WTC11 (cell line): ENCODE data around the gene UBASH3A. TPM values are rescaled to one million over a fixed set of nuclear protein-coding genes. Genes with fewer than 3 reads are reported as not detected.

Experiments used
- ATAC-seq: fragments of 200-7000 bp; cut with Tn5 transposase; 2 replicates; pipeline ENCODE4 v1.10.0; 2021; ENCODE audit warnings: mild to moderate bottlenecking, moderate library complexity
- CTCF ChIA-PET: fragments of 300-600 bp; sonication (Branson Sonifier 250); formaldehyde crosslinking; loops from one replicate; lab custom pipeline; 2021; ENCODE audit warnings: antibody characterized with exemption; lab: Charles Lee
- POLR2A ChIA-PET: fragments of 350-600 bp; sonication (Branson Sonifier 250); formaldehyde crosslinking; loops from one replicate; lab custom pipeline; 2021; ENCODE audit warnings: antibody characterized with exemption; lab: Charles Lee
- DNase-seq: peaks from one replicate; pipeline ENCODE4 v3.0.0; 2021; ENCODE audit warnings: low spot score
- H3K27ac Mint-ChIP-seq: 2 replicates; pipeline ENCODE4 v1.8.0; 2021; ENCODE audit warnings: mixed read lengths
- H3K27me3 Mint-ChIP-seq: 2 replicates; pipeline ENCODE4 v1.8.0; 2021; ENCODE audit warnings: low read depth, mild to moderate bottlenecking, moderate library complexity, mixed read lengths
- H3K36me3 Mint-ChIP-seq: 2 replicates; pipeline ENCODE4 v1.8.0; 2021; ENCODE audit warnings: mixed read lengths
- H3K4me1 Mint-ChIP-seq: 2 replicates; pipeline ENCODE4 v1.8.0; 2022; ENCODE audit warnings: mixed read lengths
- H3K4me3 Mint-ChIP-seq: 2 replicates; pipeline ENCODE4 v1.8.0; 2021; ENCODE audit warnings: mild to moderate bottlenecking, moderate library complexity, mixed read lengths
- H3K9me3 Mint-ChIP-seq: 2 replicates; pipeline ENCODE4 v1.8.0; 2021; ENCODE audit warnings: mixed read lengths
- E2F1 ChIP-seq: sonication (generic); formaldehyde crosslinking; IDR thresholded peaks from 2 replicates; pipeline ENCODE4 v1.8.0; 2022; ENCODE audit warnings: mild to moderate bottlenecking, missing genetic modification reagents
- ELF4 ChIP-seq: sonication (generic); formaldehyde crosslinking; IDR thresholded peaks from 2 replicates; pipeline ENCODE4 v1.8.1; 2022; ENCODE audit warnings: low read depth, mild to moderate bottlenecking, moderate library complexity, missing genetic modification reagents
- ETV6 ChIP-seq: sonication (generic); formaldehyde crosslinking; IDR thresholded peaks from 2 replicates; pipeline ENCODE4 v1.8.1; 2022; ENCODE audit warnings: mild to moderate bottlenecking, missing genetic modification reagents
- FOXP1 ChIP-seq: sonication (generic); formaldehyde crosslinking; IDR thresholded peaks from 2 replicates; pipeline ENCODE4 v1.8.0; 2022; ENCODE audit warnings: missing genetic modification reagents, mild to moderate bottlenecking, moderate library complexity, borderline replicate concordance
- NR1H2 ChIP-seq: sonication (generic); formaldehyde crosslinking; IDR thresholded peaks from 2 replicates; pipeline ENCODE4 v1.9.0; 2021; ENCODE audit warnings: mild to moderate bottlenecking, moderate library complexity, missing genetic modification reagents
- OVOL2 ChIP-seq: fragments of 250-450 bp; sonication (Bioruptor Pico); IDR thresholded peaks from 2 replicates; pipeline ENCODE4 v1.9.0; 2021; ENCODE audit warnings: mild to moderate bottlenecking, borderline replicate concordance
- SOX15 ChIP-seq: fragments of 250-450 bp; sonication (Bioruptor Pico); IDR thresholded peaks from 2 replicates; pipeline ENCODE4 v1.9.0; 2021; ENCODE audit warnings: mild to moderate bottlenecking
- TEAD1 ChIP-seq: sonication (generic); formaldehyde crosslinking; IDR thresholded peaks from 2 replicates; pipeline ENCODE4 v1.8.0; 2022; ENCODE audit warnings: mild to moderate bottlenecking, missing genetic modification reagents
- ZBTB21 ChIP-seq: sonication (generic); formaldehyde crosslinking; IDR thresholded peaks from 2 replicates; pipeline ENCODE4 v1.8.1; 2023; ENCODE audit warnings: mild to moderate bottlenecking, missing genetic modification reagents, borderline replicate concordance
- ZNF671 ChIP-seq: fragments of 250-450 bp; sonication (Bioruptor Pico); IDR thresholded peaks from 2 replicates; pipeline ENCODE4 v1.8.0; 2021; ENCODE audit warnings: mild to moderate bottlenecking
- total RNA-seq: library from RNA; stranded (reverse); gene quantifications from 3 replicates; pipeline ENCODE4 v1.2.3, GENCODE V29; 2021
- TF ChIP-seq, protein P1 (sequence below): sonication (generic); formaldehyde crosslinking; conservative IDR thresholded peaks from 2 replicates; pipeline ENCODE4 v1.8.1; 2023; ENCODE audit warnings: mild to moderate bottlenecking, low read depth, missing genetic modification reagents, moderate library complexity
- TF ChIP-seq, protein P2 (sequence below): sonication (generic); formaldehyde crosslinking; IDR thresholded peaks from 2 replicates; pipeline ENCODE4 v1.8.0; 2023; ENCODE audit warnings: missing genetic modification reagents, mild to moderate bottlenecking, borderline replicate concordance
- TF ChIP-seq, protein P3 (sequence below): sonication (generic); formaldehyde crosslinking; IDR thresholded peaks from 2 replicates; pipeline ENCODE4 v1.8.0; 2022; ENCODE audit warnings: mild to moderate bottlenecking, missing genetic modification reagents
- TF ChIP-seq, protein P4 (sequence below): sonication (generic); formaldehyde crosslinking; IDR thresholded peaks from 2 replicates; pipeline ENCODE4 v1.8.1; 2023; ENCODE audit warnings: mild to moderate bottlenecking, missing genetic modification reagents, borderline replicate concordance
- TF ChIP-seq, protein P5 (sequence below): fragments of 250-450 bp; sonication (Bioruptor Pico); IDR thresholded peaks from 2 replicates; pipeline ENCODE4 v1.9.0; 2021; ENCODE audit warnings: mild to moderate bottlenecking

The UBASH3A gene
- total RNA-seq, 1 experiment from 2014 or later: not detected

- TF ChIP-seq, protein P1, sequence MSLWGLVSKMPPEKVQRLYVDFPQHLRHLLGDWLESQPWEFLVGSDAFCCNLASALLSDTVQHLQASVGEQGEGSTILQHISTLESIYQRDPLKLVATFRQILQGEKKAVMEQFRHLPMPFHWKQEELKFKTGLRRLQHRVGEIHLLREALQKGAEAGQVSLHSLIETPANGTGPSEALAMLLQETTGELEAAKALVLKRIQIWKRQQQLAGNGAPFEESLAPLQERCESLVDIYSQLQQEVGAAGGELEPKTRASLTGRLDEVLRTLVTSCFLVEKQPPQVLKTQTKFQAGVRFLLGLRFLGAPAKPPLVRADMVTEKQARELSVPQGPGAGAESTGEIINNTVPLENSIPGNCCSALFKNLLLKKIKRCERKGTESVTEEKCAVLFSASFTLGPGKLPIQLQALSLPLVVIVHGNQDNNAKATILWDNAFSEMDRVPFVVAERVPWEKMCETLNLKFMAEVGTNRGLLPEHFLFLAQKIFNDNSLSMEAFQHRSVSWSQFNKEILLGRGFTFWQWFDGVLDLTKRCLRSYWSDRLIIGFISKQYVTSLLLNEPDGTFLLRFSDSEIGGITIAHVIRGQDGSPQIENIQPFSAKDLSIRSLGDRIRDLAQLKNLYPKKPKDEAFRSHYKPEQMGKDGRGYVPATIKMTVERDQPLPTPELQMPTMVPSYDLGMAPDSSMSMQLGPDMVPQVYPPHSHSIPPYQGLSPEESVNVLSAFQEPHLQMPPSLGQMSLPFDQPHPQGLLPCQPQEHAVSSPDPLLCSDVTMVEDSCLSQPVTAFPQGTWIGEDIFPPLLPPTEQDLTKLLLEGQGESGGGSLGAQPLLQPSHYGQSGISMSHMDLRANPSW: no peak
Observed at GRCh38 chr21:42489006-42489563, 85.4 kb downstream of the UBASH3A start (continued).

DNA sequence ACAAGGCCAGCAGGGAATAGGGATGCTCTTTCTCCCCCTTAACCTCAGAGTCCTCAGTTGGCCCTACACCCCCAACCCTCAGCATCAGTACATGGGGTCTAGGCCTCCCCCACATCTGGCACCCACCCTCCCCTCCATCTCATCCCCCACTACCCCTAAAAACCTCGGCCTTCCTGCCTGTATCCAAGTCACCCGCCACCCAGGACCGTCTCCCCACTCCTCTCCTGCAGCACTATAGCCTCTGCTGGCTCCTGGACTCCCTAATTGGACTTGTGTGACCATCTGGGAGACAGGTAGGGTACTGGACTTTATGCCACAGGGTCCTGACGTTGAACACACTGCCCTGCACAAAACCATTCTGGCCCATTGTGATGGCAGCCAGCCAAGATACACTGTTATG is 86.3 kb downstream of the UBASH3A start:
- Mint-ChIP-seq H3K4me1 (peaks cover 11% of the 10 kb centered on the region), H3K27me3 (peaks cover 11% of the 10 kb centered on the region), H3K9me3 (peaks cover 6% of the 10 kb centered on the region; the same call in 1 of the 2 replicates), H3K4me3 (no peak overlapping the region), H3K27ac (no peak overlapping the region), H3K36me3 (no peaks in the 10 kb centered on the region)
- CTCF ChIA-PET: no interaction called here
- DNase-seq: no peak
- POLR2A ChIA-PET: no interaction called here
- ATAC-seq: no peak
- TF ChIP-seq, protein P2, sequence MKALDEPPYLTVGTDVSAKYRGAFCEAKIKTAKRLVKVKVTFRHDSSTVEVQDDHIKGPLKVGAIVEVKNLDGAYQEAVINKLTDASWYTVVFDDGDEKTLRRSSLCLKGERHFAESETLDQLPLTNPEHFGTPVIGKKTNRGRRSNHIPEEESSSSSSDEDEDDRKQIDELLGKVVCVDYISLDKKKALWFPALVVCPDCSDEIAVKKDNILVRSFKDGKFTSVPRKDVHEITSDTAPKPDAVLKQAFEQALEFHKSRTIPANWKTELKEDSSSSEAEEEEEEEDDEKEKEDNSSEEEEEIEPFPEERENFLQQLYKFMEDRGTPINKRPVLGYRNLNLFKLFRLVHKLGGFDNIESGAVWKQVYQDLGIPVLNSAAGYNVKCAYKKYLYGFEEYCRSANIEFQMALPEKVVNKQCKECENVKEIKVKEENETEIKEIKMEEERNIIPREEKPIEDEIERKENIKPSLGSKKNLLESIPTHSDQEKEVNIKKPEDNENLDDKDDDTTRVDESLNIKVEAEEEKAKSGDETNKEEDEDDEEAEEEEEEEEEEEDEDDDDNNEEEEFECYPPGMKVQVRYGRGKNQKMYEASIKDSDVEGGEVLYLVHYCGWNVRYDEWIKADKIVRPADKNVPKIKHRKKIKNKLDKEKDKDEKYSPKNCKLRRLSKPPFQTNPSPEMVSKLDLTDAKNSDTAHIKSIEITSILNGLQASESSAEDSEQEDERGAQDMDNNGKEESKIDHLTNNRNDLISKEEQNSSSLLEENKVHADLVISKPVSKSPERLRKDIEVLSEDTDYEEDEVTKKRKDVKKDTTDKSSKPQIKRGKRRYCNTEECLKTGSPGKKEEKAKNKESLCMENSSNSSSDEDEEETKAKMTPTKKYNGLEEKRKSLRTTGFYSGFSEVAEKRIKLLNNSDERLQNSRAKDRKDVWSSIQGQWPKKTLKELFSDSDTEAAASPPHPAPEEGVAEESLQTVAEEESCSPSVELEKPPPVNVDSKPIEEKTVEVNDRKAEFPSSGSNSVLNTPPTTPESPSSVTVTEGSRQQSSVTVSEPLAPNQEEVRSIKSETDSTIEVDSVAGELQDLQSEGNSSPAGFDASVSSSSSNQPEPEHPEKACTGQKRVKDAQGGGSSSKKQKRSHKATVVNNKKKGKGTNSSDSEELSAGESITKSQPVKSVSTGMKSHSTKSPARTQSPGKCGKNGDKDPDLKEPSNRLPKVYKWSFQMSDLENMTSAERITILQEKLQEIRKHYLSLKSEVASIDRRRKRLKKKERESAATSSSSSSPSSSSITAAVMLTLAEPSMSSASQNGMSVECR (CRISPR knock-in tag): no peak
- no peak for TF ChIP-seq OVOL2 (CRISPR knock-in tag)
- TF ChIP-seq ELF4: no peak
- TF ChIP-seq, protein P1: no peak
- TF ChIP-seq ZNF671 (CRISPR knock-in tag): no peak
- no peak for TF ChIP-seq FOXP1 (CRISPR knock-in tag)
- TF ChIP-seq, protein P3, sequence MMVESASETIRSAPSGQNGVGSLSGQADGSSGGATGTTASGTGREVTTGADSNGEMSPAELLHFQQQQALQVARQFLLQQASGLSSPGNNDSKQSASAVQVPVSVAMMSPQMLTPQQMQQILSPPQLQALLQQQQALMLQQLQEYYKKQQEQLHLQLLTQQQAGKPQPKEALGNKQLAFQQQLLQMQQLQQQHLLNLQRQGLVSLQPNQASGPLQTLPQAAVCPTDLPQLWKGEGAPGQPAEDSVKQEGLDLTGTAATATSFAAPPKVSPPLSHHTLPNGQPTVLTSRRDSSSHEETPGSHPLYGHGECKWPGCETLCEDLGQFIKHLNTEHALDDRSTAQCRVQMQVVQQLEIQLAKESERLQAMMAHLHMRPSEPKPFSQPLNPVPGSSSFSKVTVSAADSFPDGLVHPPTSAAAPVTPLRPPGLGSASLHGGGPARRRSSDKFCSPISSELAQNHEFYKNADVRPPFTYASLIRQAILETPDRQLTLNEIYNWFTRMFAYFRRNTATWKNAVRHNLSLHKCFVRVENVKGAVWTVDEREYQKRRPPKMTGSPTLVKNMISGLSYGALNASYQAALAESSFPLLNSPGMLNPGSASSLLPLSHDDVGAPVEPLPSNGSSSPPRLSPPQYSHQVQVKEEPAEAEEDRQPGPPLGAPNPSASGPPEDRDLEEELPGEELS: no peak
- no peak for TF ChIP-seq E2F1 (CRISPR knock-in tag)
- TF ChIP-seq NR1H2 (CRISPR knock-in tag): no peak
- TF ChIP-seq, protein P4, sequence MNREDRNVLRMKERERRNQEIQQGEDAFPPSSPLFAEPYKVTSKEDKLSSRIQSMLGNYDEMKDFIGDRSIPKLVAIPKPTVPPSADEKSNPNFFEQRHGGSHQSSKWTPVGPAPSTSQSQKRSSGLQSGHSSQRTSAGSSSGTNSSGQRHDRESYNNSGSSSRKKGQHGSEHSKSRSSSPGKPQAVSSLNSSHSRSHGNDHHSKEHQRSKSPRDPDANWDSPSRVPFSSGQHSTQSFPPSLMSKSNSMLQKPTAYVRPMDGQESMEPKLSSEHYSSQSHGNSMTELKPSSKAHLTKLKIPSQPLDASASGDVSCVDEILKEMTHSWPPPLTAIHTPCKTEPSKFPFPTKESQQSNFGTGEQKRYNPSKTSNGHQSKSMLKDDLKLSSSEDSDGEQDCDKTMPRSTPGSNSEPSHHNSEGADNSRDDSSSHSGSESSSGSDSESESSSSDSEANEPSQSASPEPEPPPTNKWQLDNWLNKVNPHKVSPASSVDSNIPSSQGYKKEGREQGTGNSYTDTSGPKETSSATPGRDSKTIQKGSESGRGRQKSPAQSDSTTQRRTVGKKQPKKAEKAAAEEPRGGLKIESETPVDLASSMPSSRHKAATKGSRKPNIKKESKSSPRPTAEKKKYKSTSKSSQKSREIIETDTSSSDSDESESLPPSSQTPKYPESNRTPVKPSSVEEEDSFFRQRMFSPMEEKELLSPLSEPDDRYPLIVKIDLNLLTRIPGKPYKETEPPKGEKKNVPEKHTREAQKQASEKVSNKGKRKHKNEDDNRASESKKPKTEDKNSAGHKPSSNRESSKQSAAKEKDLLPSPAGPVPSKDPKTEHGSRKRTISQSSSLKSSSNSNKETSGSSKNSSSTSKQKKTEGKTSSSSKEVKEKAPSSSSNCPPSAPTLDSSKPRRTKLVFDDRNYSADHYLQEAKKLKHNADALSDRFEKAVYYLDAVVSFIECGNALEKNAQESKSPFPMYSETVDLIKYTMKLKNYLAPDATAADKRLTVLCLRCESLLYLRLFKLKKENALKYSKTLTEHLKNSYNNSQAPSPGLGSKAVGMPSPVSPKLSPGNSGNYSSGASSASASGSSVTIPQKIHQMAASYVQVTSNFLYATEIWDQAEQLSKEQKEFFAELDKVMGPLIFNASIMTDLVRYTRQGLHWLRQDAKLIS (CRISPR knock-in tag): no peak
- no peak for TF ChIP-seq TEAD1 (CRISPR knock-in tag)
- TF ChIP-seq ETV6 (CRISPR knock-in tag): no peak
- no peak for TF ChIP-seq SOX15 (CRISPR knock-in tag)
- TF ChIP-seq ZBTB21 (CRISPR knock-in tag): no peak
- TF ChIP-seq, protein P5, sequence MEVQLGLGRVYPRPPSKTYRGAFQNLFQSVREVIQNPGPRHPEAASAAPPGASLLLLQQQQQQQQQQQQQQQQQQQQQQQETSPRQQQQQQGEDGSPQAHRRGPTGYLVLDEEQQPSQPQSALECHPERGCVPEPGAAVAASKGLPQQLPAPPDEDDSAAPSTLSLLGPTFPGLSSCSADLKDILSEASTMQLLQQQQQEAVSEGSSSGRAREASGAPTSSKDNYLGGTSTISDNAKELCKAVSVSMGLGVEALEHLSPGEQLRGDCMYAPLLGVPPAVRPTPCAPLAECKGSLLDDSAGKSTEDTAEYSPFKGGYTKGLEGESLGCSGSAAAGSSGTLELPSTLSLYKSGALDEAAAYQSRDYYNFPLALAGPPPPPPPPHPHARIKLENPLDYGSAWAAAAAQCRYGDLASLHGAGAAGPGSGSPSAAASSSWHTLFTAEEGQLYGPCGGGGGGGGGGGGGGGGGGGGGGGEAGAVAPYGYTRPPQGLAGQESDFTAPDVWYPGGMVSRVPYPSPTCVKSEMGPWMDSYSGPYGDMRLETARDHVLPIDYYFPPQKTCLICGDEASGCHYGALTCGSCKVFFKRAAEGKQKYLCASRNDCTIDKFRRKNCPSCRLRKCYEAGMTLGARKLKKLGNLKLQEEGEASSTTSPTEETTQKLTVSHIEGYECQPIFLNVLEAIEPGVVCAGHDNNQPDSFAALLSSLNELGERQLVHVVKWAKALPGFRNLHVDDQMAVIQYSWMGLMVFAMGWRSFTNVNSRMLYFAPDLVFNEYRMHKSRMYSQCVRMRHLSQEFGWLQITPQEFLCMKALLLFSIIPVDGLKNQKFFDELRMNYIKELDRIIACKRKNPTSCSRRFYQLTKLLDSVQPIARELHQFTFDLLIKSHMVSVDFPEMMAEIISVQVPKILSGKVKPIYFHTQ: no peak
